Astrocyte of the cerebellum (primary cell): Measurements from ENCODE around the gene POLR2H.

Source experiments
- DNase-seq: peaks from one replicate; pipeline ENCODE4 v3.0.0-alpha.2; 2011; ENCODE audit warnings: low read depth
- H3K4me3 ChIP-seq: 2 replicates; pipeline ENCODE4 v1.5.1; 2011; ENCODE audit warnings: mild to moderate bottlenecking, low read depth, low read length, moderate library complexity
- CTCF ChIP-seq: IDR thresholded peaks from 2 replicates; pipeline ENCODE4 v1.5.1; 2012; ENCODE audit warnings: low read length, low read depth, moderate library complexity, mild to moderate bottlenecking; ENCODE audit errors: missing control alignments
- in situ Hi-C: cut with HindIII; loops from 2 replicates; pipeline ENCODE4 v1.10.0; 2017; ENCODE audit warnings: low sequenced_read_pairs

POLR2H gene

GRCh38 chr3:184368586-184369183, 7.2 kb downstream of the POLR2H start:
- no peak overlapping the region for H3K4me3 ChIP-seq
- in situ Hi-C loops, result loop anchor here (5.0 kb wide), 1 partner anchor 101 kb away; no protein-coding TSS in a partner anchor
- DNase-seq, result peak; percentile 85
- no peak for TF ChIP-seq CTCF

GRCh38 chr3:184371570-184372018, 10.1 kb downstream of the POLR2H start:
- in situ Hi-C loops, result no loop called here

GRCh38 chr3:184372296-184372821, 10.8 kb downstream of the POLR2H start:
- in situ Hi-C loops, result no loop called here
- no peak for DNase-seq
- TF ChIP-seq CTCF, result no peak
- no peak overlapping the region for H3K4me3 ChIP-seq

More at GRCh38 chr3:184371570-184372018, 10.1 kb downstream of the POLR2H start:
- DNase-seq, result peak; percentile 79
- no peak overlapping the region for H3K4me3 ChIP-seq
- TF ChIP-seq CTCF, result peak; percentile 95

GRCh38 chr3:184372911-184373310, 11.4 kb downstream of the POLR2H start:
- TF ChIP-seq CTCF, result no peak
- in situ Hi-C loops, result no loop called here
- no peak overlapping the region for H3K4me3 ChIP-seq
- DNase-seq, result no peak

- in situ Hi-C loops, result no loop called here
- no peak overlapping the region for H3K4me3 ChIP-seq
- no peak for TF ChIP-seq CTCF
Measured at GRCh38 chr3:184373422-184373821, 11.9 kb downstream of the POLR2H start.

GRCh38 chr3:184375747-184376461, 14.4 kb downstream of the POLR2H start:
- DNase-seq, result no peak
- in situ Hi-C loops, result no loop called here
- TF ChIP-seq CTCF, result no peak
- no peak overlapping the region for H3K4me3 ChIP-seq

More at GRCh38 chr3:184373422-184373821, 11.9 kb downstream of the POLR2H start:
- DNase-seq, result no peak
